GM10248 (cell line): ENCODE data around the gene CDHR2.

ENCODE experiments used
- CTCF ChIA-PET: fragments of 300-600 bp; sonication (Branson Sonifier 250); formaldehyde crosslinking; extraction: SDS; loops from one replicate; lab custom pipeline; 2021; ENCODE audit warnings: antibody characterized with exemption; lab: Yijun Ruan, JAX
- POLR2A ChIA-PET: fragments of 350-650 bp; sonication (Branson Sonifier 250); formaldehyde crosslinking; extraction: SDS; loops from one replicate; lab custom pipeline; 2020; ENCODE audit warnings: antibody characterized with exemption; lab: Yijun Ruan, JAX
- DNase-seq: peaks from one replicate; pipeline ENCODE4 v3.0.0; 2012; ENCODE audit errors: extremely low spot score
- TF ChIP-seq, protein P1 (sequence below): IDR thresholded peaks from 2 replicates; pipeline ENCODE4 v1.5.1; 2012; ENCODE audit warnings: mild to moderate bottlenecking, low read depth; ENCODE audit errors: extremely low read depth, missing control alignments, control extremely low read depth

CDHR2 gene

DNA sequence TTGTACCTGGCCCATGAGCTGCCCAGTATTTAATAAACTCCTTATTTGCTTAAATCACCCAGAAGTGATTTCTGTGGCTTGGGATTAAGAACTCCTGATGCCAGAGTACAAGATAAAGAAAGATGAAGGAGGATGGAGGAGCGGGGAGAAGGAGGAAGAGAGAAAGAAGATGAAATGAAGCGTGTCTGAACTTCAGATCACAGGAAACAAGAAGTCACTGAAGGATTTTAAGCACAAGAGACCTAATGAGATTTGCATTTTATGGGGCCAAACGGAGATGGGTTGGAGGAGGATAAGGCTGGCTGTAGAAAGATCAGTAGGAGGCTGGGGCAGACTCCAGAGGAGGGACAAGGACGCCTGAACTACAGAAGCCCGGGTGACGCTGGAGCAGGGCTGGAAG, 84.5 kb downstream of the CDHR2 start:
- ChIA-PET POLR2A (no interaction called here), CTCF (interaction anchor here (1.3 to 2.3 kb wide), 3 partner anchors 24 to 60 kb away, joined by 3 to 12 read pairs (median 4); no protein-coding TSS in a partner anchor)
- DNase-seq: no peak
- TF ChIP-seq, protein P1, sequence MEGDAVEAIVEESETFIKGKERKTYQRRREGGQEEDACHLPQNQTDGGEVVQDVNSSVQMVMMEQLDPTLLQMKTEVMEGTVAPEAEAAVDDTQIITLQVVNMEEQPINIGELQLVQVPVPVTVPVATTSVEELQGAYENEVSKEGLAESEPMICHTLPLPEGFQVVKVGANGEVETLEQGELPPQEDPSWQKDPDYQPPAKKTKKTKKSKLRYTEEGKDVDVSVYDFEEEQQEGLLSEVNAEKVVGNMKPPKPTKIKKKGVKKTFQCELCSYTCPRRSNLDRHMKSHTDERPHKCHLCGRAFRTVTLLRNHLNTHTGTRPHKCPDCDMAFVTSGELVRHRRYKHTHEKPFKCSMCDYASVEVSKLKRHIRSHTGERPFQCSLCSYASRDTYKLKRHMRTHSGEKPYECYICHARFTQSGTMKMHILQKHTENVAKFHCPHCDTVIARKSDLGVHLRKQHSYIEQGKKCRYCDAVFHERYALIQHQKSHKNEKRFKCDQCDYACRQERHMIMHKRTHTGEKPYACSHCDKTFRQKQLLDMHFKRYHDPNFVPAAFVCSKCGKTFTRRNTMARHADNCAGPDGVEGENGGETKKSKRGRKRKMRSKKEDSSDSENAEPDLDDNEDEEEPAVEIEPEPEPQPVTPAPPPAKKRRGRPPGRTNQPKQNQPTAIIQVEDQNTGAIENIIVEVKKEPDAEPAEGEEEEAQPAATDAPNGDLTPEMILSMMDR: no peak

DNA sequence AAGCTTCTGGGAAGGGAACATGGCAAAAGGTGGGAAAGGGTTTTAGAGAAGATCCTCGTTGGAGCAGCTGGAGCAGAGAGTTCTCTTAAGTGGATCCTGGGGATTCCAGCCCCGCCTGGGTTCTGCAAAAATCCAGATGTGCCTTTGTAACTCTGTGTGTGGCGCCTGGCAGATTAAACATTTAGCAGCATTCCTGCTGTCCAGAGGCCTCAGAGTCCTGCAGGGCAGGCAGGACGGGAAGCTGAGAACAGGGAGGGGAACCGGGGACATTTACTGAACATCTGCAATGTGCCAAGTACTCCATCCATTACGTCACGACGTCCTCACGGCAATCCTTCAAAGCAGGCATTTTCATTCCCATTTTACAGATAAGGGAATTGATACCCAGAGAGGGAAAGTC, 87.3 kb downstream of the CDHR2 start:
- ChIA-PET CTCF (no interaction called here), POLR2A (no interaction called here)
- TF ChIP-seq, protein P1: no peak
- no peak for DNase-seq

DNA sequence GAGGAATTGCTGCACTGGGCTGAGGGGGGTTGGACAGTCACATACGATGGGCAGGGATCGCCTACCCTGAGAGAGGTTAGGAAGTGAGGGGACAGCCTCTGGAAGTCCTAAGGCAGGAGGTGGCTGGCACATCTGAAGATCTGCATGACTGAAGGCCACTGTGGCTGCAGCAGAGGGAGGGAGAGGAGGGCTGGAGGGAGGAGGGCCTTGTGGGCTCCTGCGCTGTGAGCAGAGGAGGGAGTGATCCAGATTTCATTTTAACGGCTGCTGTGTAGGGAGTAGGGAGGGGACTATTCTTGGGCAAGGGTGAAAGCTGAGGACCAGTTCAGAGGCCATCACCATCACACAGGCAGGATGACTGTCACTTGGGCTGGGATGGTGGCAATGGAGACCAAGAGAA, 88.4 kb downstream of the CDHR2 start:
- POLR2A ChIA-PET: no interaction called here
- TF ChIP-seq, protein P1: no peak
- DNase-seq: no peak
- CTCF ChIA-PET: no interaction called here

DNA sequence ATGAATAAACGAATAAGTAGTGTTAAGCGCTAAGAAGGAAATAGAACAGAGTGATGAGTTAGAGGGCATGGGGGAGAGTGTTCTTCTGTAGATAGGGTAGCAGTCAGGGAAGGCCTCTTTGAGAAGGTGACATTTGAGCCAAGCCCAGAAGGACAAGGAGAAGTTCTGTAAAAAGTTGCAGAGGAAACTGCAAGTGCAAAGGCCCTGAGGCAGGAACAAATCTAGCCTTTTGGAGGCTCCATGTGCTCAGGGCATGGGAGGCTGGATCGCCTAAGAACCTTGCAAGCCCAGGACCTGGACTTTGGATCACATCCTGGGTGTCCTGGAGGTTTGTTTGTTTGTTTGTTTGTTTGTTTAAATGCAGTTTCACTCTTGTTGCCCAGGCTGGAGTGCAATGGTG, 89.3 kb downstream of the CDHR2 start:
- ChIA-PET POLR2A (no interaction called here), CTCF (no interaction called here)
- TF ChIP-seq, protein P1: no peak
- DNase-seq: no peak

DNA sequence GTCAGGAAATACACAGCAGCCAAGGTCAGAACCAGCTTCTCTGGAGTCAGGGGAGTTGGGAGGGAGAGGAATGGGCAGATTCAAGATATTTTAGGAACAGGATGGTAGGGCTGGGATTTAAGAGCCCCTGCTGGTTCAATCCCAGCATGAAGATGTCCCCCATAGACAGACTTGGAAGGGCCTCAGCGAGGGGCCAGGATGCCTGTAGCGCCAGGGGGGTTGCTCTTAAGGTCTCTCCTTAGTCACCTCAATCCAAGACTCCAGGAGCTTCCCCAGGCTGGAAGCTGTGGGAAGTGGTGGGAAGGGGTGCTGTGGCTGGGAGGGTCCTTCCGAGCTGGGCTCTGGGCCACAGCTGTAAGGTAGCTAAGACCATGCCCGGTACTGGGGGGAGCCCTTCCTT, 90.1 kb downstream of the CDHR2 start:
- CTCF ChIA-PET: interaction anchor here (1.0 to 2.6 kb wide), 2 partner anchors 19 to 22 kb away, joined by 4 to 8 read pairs; no protein-coding TSS in a partner anchor
- POLR2A ChIA-PET: no interaction called here
- TF ChIP-seq, protein P1: no peak
- no peak for DNase-seq

DNA sequence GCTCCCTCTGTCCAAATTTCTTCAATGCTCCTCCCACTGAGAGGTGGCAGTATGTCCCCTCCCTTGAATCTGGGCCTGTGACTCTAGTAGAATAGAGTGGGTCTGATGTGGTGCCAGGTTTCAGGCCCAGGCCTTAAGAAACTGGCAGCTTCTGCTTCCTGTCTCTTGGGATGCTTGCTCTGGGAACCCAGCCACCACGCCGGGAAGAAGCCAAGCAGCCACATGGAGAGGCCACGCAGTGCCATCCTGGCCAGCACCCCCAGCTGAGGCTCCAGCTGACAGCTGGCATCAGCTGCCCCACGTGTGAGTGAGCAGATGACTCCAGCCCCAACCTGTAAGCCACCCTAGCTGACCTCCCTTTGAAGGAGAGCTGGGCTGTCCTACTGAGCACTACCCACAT, 90.8 kb downstream of the CDHR2 start:
- TF ChIP-seq, protein P1: no peak
- CTCF ChIA-PET: interaction anchor here (1.0 to 2.6 kb wide), 2 partner anchors 18 to 21 kb away, joined by 4 to 8 read pairs; no protein-coding TSS in a partner anchor
- DNase-seq: no peak
- POLR2A ChIA-PET: no interaction called here
